Thyroid gland (tissue), 4 donors: ENCODE results near the gene MINDY4. TPM values are rescaled to one million over a fixed set of nuclear protein-coding genes. Genes with fewer than 3 reads are reported as not detected.

Source experiments
- DNase-seq, 2 donors: peaks; one replicate each; pipeline ENCODE4 v3.0.0-alpha.2; 2019
- H3K27ac ChIP-seq, 3 donors: fragments of 200-600 bp; sonication (generic); 1 replicate in 2 of 3; 2 replicates in 1 of 3; pipeline ENCODE4 v1.5.1; 2016 to 2019; ENCODE audit warnings: mild to moderate bottlenecking in 1 of 3, moderate library complexity in 1 of 3
- H3K27me3 ChIP-seq: fragments of 200-600 bp; sonication (generic); one replicate; pipeline ENCODE4 v1.5.1; 2019
- H3K36me3 ChIP-seq, 2 donors: fragments of 200-600 bp; sonication (generic); one replicate each; pipeline ENCODE4 v1.5.1; 2016 to 2019
- H3K4me1 ChIP-seq, 2 donors: fragments of 200-600 bp; sonication (generic); one replicate each; pipeline ENCODE4 v1.5.1; 2017 to 2019
- H3K4me3 ChIP-seq, 3 donors: fragments of 200-600 bp; sonication (generic); replicated peaks in 1 of 3; 1 replicate in 2 of 3; 2 replicates in 1 of 3; pipeline ENCODE4 v1.5.1; 2016; ENCODE audit warnings: mild to moderate bottlenecking in 1 of 3
- H3K9me3 ChIP-seq: fragments of 200-600 bp; sonication (generic); one replicate; pipeline ENCODE4 v1.5.1; 2017
- CTCF ChIP-seq, 6 experiments: fragments of 200-600 bp in 3 of 6; fragments of 450-650 bp in 3 of 6; sonication (generic) in 3 of 6; IDR thresholded peaks; one replicate each; pipeline ENCODE4 v1.5.1; 2016 to 2019; ENCODE audit warnings: antibody characterized with exemption in 6 of 6, mild to moderate bottlenecking in 2 of 6, inconsistent platforms in 1 of 6, moderate library complexity in 1 of 6
- POLR2A ChIP-seq, 2 donors: fragments of 450-650 bp; IDR thresholded peaks; one replicate each; pipeline ENCODE4 v1.6.1; 2017; ENCODE audit warnings: antibody characterized with exemption in 2 of 2, mild to moderate bottlenecking in 2 of 2, moderate library complexity in 1 of 2
- WGBS, 2 donors: methylation state at CpG; one replicate each; pipeline ENCODE4 v1.1.5; 2017; 5-methylcytosine and 5-hydroxymethylcytosine counted together
- intact Hi-C: fragments of 100-400 bp; cut with DNase I; formaldehyde crosslinking; loops from one replicate; pipeline ENCODE4 v1.15.1; 2023
- total RNA-seq, 4 donors: library from RNA; depleted of rRNA; stranded (reverse); fragments of >200 nt; gene quantifications; one replicate each; pipeline ENCODE4 v1.2.3, GENCODE V29; 2016

Gene MINDY4
- total RNA-seq, 4 donors from 2014 or later = 17.9 to 33.2 (median 29.7) TPM

- no peak for DNase-seq
- intact Hi-C loops = no loop called here
- Histone ChIP-seq H3K9me3 (no peaks in the 10 kb centered on the region), H3K27me3 (no peaks in the 10 kb centered on the region), H3K4me1 (peaks cover 21 to 27% of the 10 kb centered on the region in 2 donors), H3K36me3 (no peaks in the 10 kb centered on the region), H3K27ac (no peak overlapping the region), H3K4me3 (no peak overlapping the region)
- TF ChIP-seq CTCF (IDR thresholded peaks at IDR 0.05) = no peak
- TF ChIP-seq POLR2A (IDR thresholded peaks at IDR 0.05) = no peak
- 90 to 98% methylated on average over 10 to 13 of the region's 13 CpGs for WGBS, 2 donors
Measured at GRCh38 chr7:30859940-30860496, 88.8 kb downstream of the MINDY4 start.

GRCh38 chr7:30861612-30862011 lies 90.4 kb downstream of the MINDY4 start:
- WGBS, 2 donors = 85 to 96% methylated on average over 7 of the region's 7 CpGs
- intact Hi-C loops = no loop called here
- Histone ChIP-seq H3K36me3 (no peaks in the 10 kb centered on the region), H3K4me1 (peaks cover 21 to 30% of the 10 kb centered on the region in 2 donors), H3K9me3 (no peaks in the 10 kb centered on the region), H3K27ac (no peak overlapping the region), H3K4me3 (no peak overlapping the region), H3K27me3 (no peaks in the 10 kb centered on the region)
- TF ChIP-seq POLR2A (IDR thresholded peaks at IDR 0.05) (no peak), CTCF (IDR thresholded peaks at IDR 0.05) (no peak)
- no peak for DNase-seq

GRCh38 chr7:30862995-30863705 lies 91.9 kb downstream of the MINDY4 start:
- Histone ChIP-seq H3K4me3 (no peak overlapping the region), H3K9me3 (no peaks in the 10 kb centered on the region), H3K36me3 (no peaks in the 10 kb centered on the region), H3K27me3 (no peaks in the 10 kb centered on the region), H3K4me1 (peaks cover 21 to 37% of the 10 kb centered on the region in 2 donors), H3K27ac (peak overlapping the region; percentile 26 to 92 (median 59))
- WGBS, 2 donors = 68 to 75% methylated on average over 9 of the region's 9 CpGs
- TF ChIP-seq CTCF (IDR thresholded peaks at IDR 0.05) = no peak
- no peak for TF ChIP-seq POLR2A (IDR thresholded peaks at IDR 0.05)
- no peak for DNase-seq
- intact Hi-C loops = no loop called here

GRCh38 chr7:30863706-30864035 lies 92.5 kb downstream of the MINDY4 start:
- peaks cover 21 to 38% of the 10 kb centered on the region in 2 donors for H3K4me1 ChIP-seq
- intact Hi-C loops = no loop called here
- 4 to 18% methylated on average over 4 of the region's 4 CpGs for WGBS, 2 donors
- DNase-seq = peak; percentile 29 to 32
- no peak overlapping the region for H3K4me3 ChIP-seq
- H3K9me3 ChIP-seq = no peaks in the 10 kb centered on the region
- TF ChIP-seq POLR2A (IDR thresholded peaks at IDR 0.05) = no peak
- TF ChIP-seq CTCF (IDR thresholded peaks at IDR 0.05) = no peak
- no peaks in the 10 kb centered on the region for H3K27me3 ChIP-seq
- no peaks in the 10 kb centered on the region for H3K36me3 ChIP-seq
- peak overlapping the region; percentile 26 to 92 (median 59) for H3K27ac ChIP-seq

GRCh38 chr7:30864101-30864500 lies 92.9 kb downstream of the MINDY4 start:
- H3K36me3 ChIP-seq = no peaks in the 10 kb centered on the region
- 85 to 91% methylated on average over 3 of the region's 3 CpGs for WGBS, 2 donors
- no peak overlapping the region for H3K4me3 ChIP-seq
- peak overlapping the region in 2 of 3 donors; percentile 59 to 92 for H3K27ac ChIP-seq
- no peaks in the 10 kb centered on the region for H3K27me3 ChIP-seq
- DNase-seq = no peak
- TF ChIP-seq POLR2A (IDR thresholded peaks at IDR 0.05) = no peak
- no peak for TF ChIP-seq CTCF (IDR thresholded peaks at IDR 0.05)
- intact Hi-C loops = no loop called here
- H3K4me1 ChIP-seq = peaks cover 21 to 38% of the 10 kb centered on the region in 2 donors
- H3K9me3 ChIP-seq = no peaks in the 10 kb centered on the region
